ENCODE results near the gene B3GALT6. TPM values are rescaled to one million over a fixed set of nuclear protein-coding genes. Genes with fewer than 3 reads are reported as not detected.

B3GALT6 gene
- total RNA-seq, 1 donor from 2014 or later, result 11.0 TPM

DNA sequence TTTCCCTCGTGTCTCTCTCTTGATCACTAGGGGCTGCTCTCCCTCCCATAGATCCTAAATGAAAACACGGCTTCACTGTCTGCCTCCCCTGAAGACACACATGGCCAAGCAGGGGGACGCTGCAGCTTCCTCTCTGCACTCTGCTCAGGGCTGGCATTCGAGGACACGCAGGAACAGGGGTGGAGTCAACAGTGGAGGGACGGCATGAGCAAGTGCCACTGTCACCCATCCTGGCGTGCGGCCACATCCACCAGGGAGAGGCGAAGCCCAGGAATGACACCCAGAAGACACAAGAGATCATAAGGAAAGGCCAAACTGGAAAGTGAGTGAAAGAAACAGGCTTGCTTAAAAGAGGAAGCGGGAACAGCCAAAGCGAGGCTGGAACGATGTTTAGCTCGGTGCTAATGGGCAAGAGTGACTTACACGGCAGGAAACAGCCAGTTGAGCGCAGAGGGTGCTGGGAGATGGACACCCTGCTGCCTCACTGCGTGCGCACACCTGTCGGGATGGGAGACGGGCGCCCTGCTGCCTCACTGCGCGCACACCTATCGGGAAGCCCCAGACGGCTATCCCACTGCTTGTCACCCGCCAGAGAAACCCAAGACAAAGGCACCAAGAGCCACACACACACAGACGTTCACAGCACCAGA lies 28.0 kb downstream of the B3GALT6 start:
- no peaks in the 10 kb centered on the region for H3K27me3 ChIP-seq
- no peak overlapping the region for H3K27ac ChIP-seq
- H3K36me3 ChIP-seq, result peaks cover 0 to 60% of the 10 kb centered on the region in 2 donors
- H3K4me1 ChIP-seq, result no peaks in the 10 kb centered on the region
- no peak for TF ChIP-seq POLR2A (IDR thresholded peaks at IDR 0.05)
- TF ChIP-seq, protein P1, sequence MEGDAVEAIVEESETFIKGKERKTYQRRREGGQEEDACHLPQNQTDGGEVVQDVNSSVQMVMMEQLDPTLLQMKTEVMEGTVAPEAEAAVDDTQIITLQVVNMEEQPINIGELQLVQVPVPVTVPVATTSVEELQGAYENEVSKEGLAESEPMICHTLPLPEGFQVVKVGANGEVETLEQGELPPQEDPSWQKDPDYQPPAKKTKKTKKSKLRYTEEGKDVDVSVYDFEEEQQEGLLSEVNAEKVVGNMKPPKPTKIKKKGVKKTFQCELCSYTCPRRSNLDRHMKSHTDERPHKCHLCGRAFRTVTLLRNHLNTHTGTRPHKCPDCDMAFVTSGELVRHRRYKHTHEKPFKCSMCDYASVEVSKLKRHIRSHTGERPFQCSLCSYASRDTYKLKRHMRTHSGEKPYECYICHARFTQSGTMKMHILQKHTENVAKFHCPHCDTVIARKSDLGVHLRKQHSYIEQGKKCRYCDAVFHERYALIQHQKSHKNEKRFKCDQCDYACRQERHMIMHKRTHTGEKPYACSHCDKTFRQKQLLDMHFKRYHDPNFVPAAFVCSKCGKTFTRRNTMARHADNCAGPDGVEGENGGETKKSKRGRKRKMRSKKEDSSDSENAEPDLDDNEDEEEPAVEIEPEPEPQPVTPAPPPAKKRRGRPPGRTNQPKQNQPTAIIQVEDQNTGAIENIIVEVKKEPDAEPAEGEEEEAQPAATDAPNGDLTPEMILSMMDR (IDR thresholded peaks at IDR 0.05), result no peak
- no peak for TF ChIP-seq POLR2AphosphoS5 (IDR thresholded peaks at IDR 0.05; ENCODE audit: insufficient read depth in 1 of 2, low read depth in 1 of 2)
- H3K9me3 ChIP-seq, result no peaks in the 10 kb centered on the region
- DNase-seq (ENCODE audit: extremely low spot score in 2 of 2), result no peak
- no peak overlapping the region for H3K4me3 ChIP-seq
- intact Hi-C loops (cut with DNase I), result no loop called here

DNA sequence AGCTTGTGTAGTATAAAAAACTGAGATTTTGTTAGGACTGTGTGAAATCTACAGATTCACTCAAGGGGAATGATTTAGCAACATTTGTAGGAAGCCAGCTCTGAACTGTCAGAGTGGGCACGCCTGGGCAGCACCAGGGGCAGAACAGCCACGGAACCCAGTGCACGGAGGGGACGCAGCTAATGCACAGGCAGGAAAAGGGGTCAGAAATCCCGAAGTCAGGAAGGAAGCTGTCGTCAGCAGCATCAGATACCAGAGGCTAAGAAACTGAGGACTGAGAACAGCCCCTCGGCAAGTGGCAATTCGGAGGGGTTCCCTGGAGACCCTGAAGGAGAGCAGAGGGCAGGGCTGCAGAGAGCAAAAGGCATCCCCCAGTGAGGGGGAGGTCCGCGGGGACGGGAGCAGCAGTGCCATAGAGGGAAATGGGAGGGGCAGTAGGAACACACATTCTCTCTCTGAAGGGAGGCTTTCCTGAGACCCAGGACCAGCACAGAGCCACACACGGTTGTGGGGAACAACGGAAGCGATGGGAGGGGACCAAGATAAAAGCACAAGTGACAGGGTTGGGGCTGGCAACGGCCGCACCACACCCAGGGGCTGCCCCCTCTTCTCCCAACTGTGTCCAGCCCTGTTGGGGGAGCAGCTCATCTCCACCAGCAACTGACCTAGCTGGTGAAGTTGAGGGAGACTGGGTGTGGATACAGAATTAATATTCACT lies 29.0 kb downstream of the B3GALT6 start:
- H3K4me1 ChIP-seq, result no peaks in the 10 kb centered on the region
- DNase-seq (ENCODE audit: extremely low spot score in 2 of 2), result no peak
- peaks cover 0 to 55% of the 10 kb centered on the region in 2 donors for H3K36me3 ChIP-seq
- H3K4me3 ChIP-seq, result no peak overlapping the region
- TF ChIP-seq POLR2AphosphoS5 (IDR thresholded peaks at IDR 0.05; ENCODE audit: insufficient read depth in 1 of 2, low read depth in 1 of 2) (no peak), POLR2A (IDR thresholded peaks at IDR 0.05) (no peak)
- TF ChIP-seq, protein P1 (IDR thresholded peaks at IDR 0.05), result no peak
- no peak overlapping the region for H3K27ac ChIP-seq
- H3K9me3 ChIP-seq, result no peaks in the 10 kb centered on the region
- intact Hi-C loops (cut with DNase I), result no loop called here
- H3K27me3 ChIP-seq, result no peaks in the 10 kb centered on the region

DNA sequence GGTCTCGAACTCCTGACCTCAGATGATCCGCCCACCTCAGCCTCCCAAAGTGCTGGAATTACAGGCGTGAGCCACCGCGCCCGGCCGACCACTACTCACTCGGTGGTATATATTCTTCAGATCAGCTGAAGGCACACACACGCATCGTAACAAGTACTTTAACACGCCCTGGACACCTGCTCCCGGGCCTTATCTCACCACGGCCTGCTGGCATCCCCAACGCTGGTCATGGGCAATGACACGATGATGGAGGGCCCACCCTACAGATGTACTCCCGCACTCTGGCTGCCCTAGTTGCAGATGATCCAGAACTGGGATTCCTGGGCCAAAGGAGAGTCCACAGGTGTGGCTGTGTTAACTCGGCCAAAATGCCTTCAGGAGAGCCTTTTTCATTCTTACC lies 30.0 kb downstream of the B3GALT6 start:
- no peak overlapping the region for H3K27ac ChIP-seq
- TF ChIP-seq, protein P1 (IDR thresholded peaks at IDR 0.05), result no peak
- TF ChIP-seq POLR2A (IDR thresholded peaks at IDR 0.05) (no peak), POLR2AphosphoS5 (IDR thresholded peaks at IDR 0.05; ENCODE audit: insufficient read depth in 1 of 2, low read depth in 1 of 2) (no peak)
- no peak overlapping the region for H3K4me3 ChIP-seq
- H3K27me3 ChIP-seq, result no peaks in the 10 kb centered on the region
- intact Hi-C loops (cut with DNase I), result no loop called here
- no peak for DNase-seq (ENCODE audit: extremely low spot score in 2 of 2)
- no peaks in the 10 kb centered on the region for H3K9me3 ChIP-seq
- H3K4me1 ChIP-seq, result no peaks in the 10 kb centered on the region
- peaks cover 0 to 53% of the 10 kb centered on the region in 2 donors for H3K36me3 ChIP-seq

DNA sequence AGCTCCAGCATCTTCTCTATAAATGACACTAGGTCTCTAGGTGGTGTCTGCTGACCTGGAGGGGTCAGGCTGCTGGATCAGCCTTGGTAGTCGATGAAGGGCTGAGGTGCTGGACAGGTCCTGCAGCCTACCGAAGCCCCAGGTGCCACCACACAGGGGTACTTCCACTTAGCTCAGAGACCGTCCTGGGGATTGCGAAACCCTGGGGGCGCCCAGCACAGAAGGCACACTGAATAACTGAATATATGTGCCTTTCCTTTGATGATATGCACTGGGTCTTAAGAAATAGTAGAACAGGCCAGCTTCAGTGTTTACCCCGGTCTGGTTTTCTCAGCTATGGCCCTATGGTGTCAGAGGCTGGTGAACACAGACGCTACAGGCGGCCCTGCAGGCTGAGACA lies 30.7 kb downstream of the B3GALT6 start:
- TF ChIP-seq, protein P1 (IDR thresholded peaks at IDR 0.05), result no peak
- TF ChIP-seq POLR2A (IDR thresholded peaks at IDR 0.05), result no peak
- no peak for TF ChIP-seq POLR2AphosphoS5 (IDR thresholded peaks at IDR 0.05; ENCODE audit: insufficient read depth in 1 of 2, low read depth in 1 of 2)
- Histone ChIP-seq H3K27me3 (no peaks in the 10 kb centered on the region), H3K4me1 (no peaks in the 10 kb centered on the region), H3K4me3 (no peak overlapping the region), H3K27ac (no peak overlapping the region), H3K36me3 (peaks cover 0 to 60% of the 10 kb centered on the region in 2 donors), H3K9me3 (no peaks in the 10 kb centered on the region)
- no peak for DNase-seq (ENCODE audit: extremely low spot score in 2 of 2)
- intact Hi-C loops (cut with DNase I), result no loop called here

DNA sequence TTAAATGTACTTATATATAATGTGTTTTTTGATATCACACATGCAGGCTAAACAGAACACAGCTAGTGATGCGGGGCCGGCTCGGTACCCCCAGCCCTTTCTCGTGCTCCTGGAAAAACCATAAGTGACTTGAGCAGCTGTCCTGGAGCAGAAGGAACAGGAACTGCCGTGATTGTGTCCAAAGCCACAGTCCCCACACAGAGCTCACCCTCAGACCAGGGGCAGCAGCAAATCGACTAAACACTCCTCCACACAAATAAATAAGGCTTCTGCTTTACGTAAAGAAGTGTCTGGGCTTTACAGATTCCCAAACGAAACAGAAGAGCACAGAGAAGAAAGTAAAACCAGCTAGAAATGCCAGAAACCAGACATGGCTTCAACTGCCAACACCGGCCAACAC lies 32.0 kb downstream of the B3GALT6 start:
- TF ChIP-seq, protein P1 (IDR thresholded peaks at IDR 0.05), result no peak
- TF ChIP-seq POLR2A (IDR thresholded peaks at IDR 0.05) (no peak), POLR2AphosphoS5 (IDR thresholded peaks at IDR 0.05; ENCODE audit: insufficient read depth in 1 of 2, low read depth in 1 of 2) (no peak)
- H3K9me3 ChIP-seq, result no peaks in the 10 kb centered on the region
- H3K4me1 ChIP-seq, result no peaks in the 10 kb centered on the region
- no peaks in the 10 kb centered on the region for H3K27me3 ChIP-seq
- no peak for DNase-seq (ENCODE audit: extremely low spot score in 2 of 2)
- no peak overlapping the region for H3K27ac ChIP-seq
- intact Hi-C loops (cut with DNase I), result no loop called here
- H3K4me3 ChIP-seq, result no peak overlapping the region
- H3K36me3 ChIP-seq, result peaks cover 0 to 64% of the 10 kb centered on the region in 2 donors
